ENCODE measurements around the gene ABCA12.
"Not testable (repeated sequence)": the region's sequence is repeated elsewhere in the genome, so short reads cannot be mapped to it uniquely, and the experiment has no call there.

Gene ABCA12

GRCh38 chr2:215138479-215138878 lies at the start of gene ABCA12:
TSS of gene ABCA12 (minus strand) at chr2:215138626. CDS start at chr2:215138208, 418 bp downstream.
- no peak for DNase-seq (ENCODE audit: low read depth, low spot score)

- no peak for DNase-seq (ENCODE audit: low read depth, low spot score)
These were observed 49.7 kb upstream of the ABCA12 start for GRCh38 chr2:215188078-215188477.

GRCh38 chr2:215186021-215186420 lies 47.6 kb upstream of the ABCA12 start:
- DNase-seq (ENCODE audit: low read depth, low spot score): no peak

- DNase-seq (ENCODE audit: low read depth, low spot score): no peak
These were observed 39.7 kb upstream of the ABCA12 start for GRCh38 chr2:215178121-215178520.

GRCh38 chr2:215171796-215172195 lies 33.4 kb upstream of the ABCA12 start:
- no peak for DNase-seq (ENCODE audit: low read depth, low spot score)

- no peak for DNase-seq (ENCODE audit: low read depth, low spot score)
These were observed 32.7 kb upstream of the ABCA12 start for GRCh38 chr2:215171151-215171550.

GRCh38 chr2:215166505-215166904 lies 28.1 kb upstream of the ABCA12 start:
- DNase-seq (ENCODE audit: low read depth, low spot score): not testable (repeated sequence)

- DNase-seq (ENCODE audit: low read depth, low spot score): not testable (repeated sequence)
These were observed 24.9 kb upstream of the ABCA12 start for GRCh38 chr2:215163319-215163718.

- no peak for DNase-seq (ENCODE audit: low read depth, low spot score)
These were observed 22.9 kb upstream of the ABCA12 start for GRCh38 chr2:215161301-215161829.

- DNase-seq (ENCODE audit: low read depth, low spot score): no peak
These were observed 21.7 kb upstream of the ABCA12 start for GRCh38 chr2:215160081-215160480.

- no peak for DNase-seq (ENCODE audit: low read depth, low spot score)
These were observed 18.0 kb upstream of the ABCA12 start for GRCh38 chr2:215156453-215156852.

GRCh38 chr2:215149894-215150293 lies 11.5 kb upstream of the ABCA12 start:
- DNase-seq (ENCODE audit: low read depth, low spot score): no peak

- no peak for DNase-seq (ENCODE audit: low read depth, low spot score)
These were observed 11.1 kb upstream of the ABCA12 start for GRCh38 chr2:215149486-215149885.

- no peak for DNase-seq (ENCODE audit: low read depth, low spot score)
These were observed 10.6 kb upstream of the ABCA12 start for GRCh38 chr2:215149060-215149459.

GRCh38 chr2:215145611-215146010 lies 7.2 kb upstream of the ABCA12 start:
- DNase-seq (ENCODE audit: low read depth, low spot score): no peak

- DNase-seq (ENCODE audit: low read depth, low spot score): no peak
These were observed 5.9 kb upstream of the ABCA12 start for GRCh38 chr2:215144106-215144875.

- DNase-seq (ENCODE audit: low read depth, low spot score): no peak
These were observed 5.0 kb upstream of the ABCA12 start for GRCh38 chr2:215143458-215143857.

GRCh38 chr2:215141706-215142105 lies 3.3 kb upstream of the ABCA12 start:
- DNase-seq (ENCODE audit: low read depth, low spot score): no peak

GRCh38 chr2:215140166-215140707 lies 1.8 kb upstream of the ABCA12 start:
- DNase-seq (ENCODE audit: low read depth, low spot score): no peak

- no peak for DNase-seq (ENCODE audit: low read depth, low spot score)
These were observed 585 bp downstream of the ABCA12 start for GRCh38 chr2:215137741-215138340.

- no peak for DNase-seq (ENCODE audit: low read depth, low spot score)
These were observed 1.1 kb downstream of the ABCA12 start for GRCh38 chr2:215137329-215137686.

GRCh38 chr2:215136669-215137328 lies 1.6 kb downstream of the ABCA12 start:
- DNase-seq (ENCODE audit: low read depth, low spot score): no peak
